Motor neuron (in vitro differentiated cells): ENCODE measurements around the gene RTRAF. TPM values are rescaled to one million over a fixed set of nuclear protein-coding genes. Genes with fewer than 3 reads are reported as not detected.

Source experiments
- ATAC-seq, 8 experiments: fragments of 200-7000 bp; cut with Tn5 transposase; replicated peaks in 6 of 8; 2 replicates each; pipeline ENCODE4 v1.8.0; 2021; ENCODE audit warnings: mild to moderate bottlenecking in 8 of 8, moderate library complexity in 8 of 8
- H3K27ac ChIP-seq, 2 donors: fragments of 250-450 bp; sonication (Bioruptor Pico); 2 replicates each; pipeline ENCODE4 v1.9.0; 2021; ENCODE audit warnings: antibody characterized with exemption in 2 of 2, mild to moderate bottlenecking in 2 of 2, moderate library complexity in 1 of 2
- H3K4me1 ChIP-seq, 2 donors: fragments of 250-450 bp; sonication (Bioruptor Pico); replicated peaks in 1 of 2; 2 replicates each; pipeline ENCODE4 v1.6.1; 2021; ENCODE audit warnings: antibody characterized with exemption in 2 of 2, mild to moderate bottlenecking in 2 of 2, moderate library complexity in 1 of 2
- H3K4me3 ChIP-seq, 5 donors: fragments of 250-450 bp; sonication (Bioruptor Pico); 2 replicates each; pipeline ENCODE4 v1.9.0; 2021; ENCODE audit warnings: antibody characterized with exemption in 5 of 5, mild to moderate bottlenecking in 5 of 5, moderate library complexity in 4 of 5
- WGBS, 10 experiments: fragments of 450-650 bp; shearing (Covaris generic); methylation state at CpG; one replicate each; pipeline ENCODE4 v1.0.0; 2022; 5-methylcytosine and 5-hydroxymethylcytosine counted together
- in situ Hi-C, 9 experiments: fragments of 400-800 bp; cut with MboI; loops; one replicate each; pipeline ENCODE4 v1.15.0; 2021; ENCODE audit warnings: low sequenced_read_pairs in 9 of 9, low pct_unique_long_range_greater_than_20kb in 2 of 9; ENCODE audit not compliant: unreplicated experiment in 9 of 9
- total RNA-seq, 8 experiments: library from RNA; unstranded; fragments of 300-600 nt; gene quantifications; 2 replicates each; pipeline versions ENCODE4 v1.2.3 to v1.2.4, GENCODE V29; 2022

RTRAF gene
- 100 to 1,000 TPM; 154 to 268 (median 214) TPM for total RNA-seq

DNA sequence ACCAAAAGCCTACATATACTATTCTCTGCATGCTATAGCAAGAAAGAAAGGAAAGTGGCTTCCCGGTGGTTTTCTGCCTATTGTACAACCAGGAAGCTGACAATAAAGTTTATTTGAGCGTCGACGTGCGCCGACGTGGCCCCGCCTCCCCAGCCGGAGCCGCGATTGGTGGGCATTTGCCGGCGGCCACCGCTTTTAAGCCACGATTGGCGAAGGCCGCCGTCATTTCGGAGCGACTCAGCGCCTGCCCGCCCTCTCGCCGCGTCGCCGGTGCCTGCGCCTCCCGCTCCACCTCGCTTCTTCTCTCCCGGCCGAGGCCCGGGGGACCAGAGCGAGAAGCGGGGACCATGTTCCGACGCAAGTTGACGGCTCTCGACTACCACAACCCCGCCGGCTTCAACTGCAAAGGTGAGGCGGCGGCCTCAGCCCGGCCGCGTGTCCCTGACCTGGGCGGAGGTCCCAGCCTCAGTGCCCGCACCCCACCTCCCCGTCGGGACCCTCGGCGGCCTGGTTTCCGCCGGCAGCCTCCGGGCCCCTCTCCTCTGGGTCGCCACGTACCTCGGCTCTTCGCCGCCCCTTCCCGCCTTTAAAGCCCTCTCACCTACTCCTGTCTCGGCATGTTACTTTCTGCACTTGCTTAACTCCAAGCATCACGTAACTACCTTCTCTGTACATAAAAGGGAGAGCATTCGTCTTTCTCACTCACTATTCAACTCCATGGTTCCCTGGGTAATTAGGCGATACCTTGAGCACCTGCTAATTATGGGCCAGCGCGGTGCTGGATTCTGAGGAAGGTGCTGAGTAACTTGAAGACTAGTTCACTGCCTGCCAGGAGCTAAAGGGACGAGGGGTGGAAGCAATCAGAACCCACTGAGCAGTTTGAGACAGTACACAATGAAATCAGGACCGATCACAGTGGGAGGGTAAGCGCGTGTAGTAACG, at the start of gene RTRAF:
Gene RTRAF (plus strand): TSS at position 254 of the 942 bp plus-strand sequence. CDS start 94 bp downstream, at position 348.
- H3K4me1 ChIP-seq = peaks cover 0 to 18% of the 10 kb centered on the region in 2 donors
- in situ Hi-C loops = loop anchor here in 5 of 9 experiments (25.0 kb wide), 1 partner anchor 702 kb away; no protein-coding TSS in a partner anchor
- H3K27ac ChIP-seq = peak within 1 kb of the TSS; percentile 90 to 91
- WGBS, 10 experiments = 0 to 5% (median 0%) methylated on average over 1 to 32 of the region's 72 CpGs; no CpG with 5 or more reads in 1 of the 10 experiments
- peak; percentile 97 to 99 (median 97) for ATAC-seq
- H3K4me3 ChIP-seq = peak within 1 kb of the TSS; percentile 78 to 97 (median 85)

GRCh38 chr14:51939755-51940301, 49.5 kb upstream of the RTRAF start:
- WGBS, 10 experiments = 73 to 100% (median 96%) methylated on average over 3 to 10 of the region's 10 CpGs; no CpG with 5 or more reads in 3 of the 10 experiments
- no peak overlapping the region for H3K4me3 ChIP-seq
- H3K4me1 ChIP-seq = peaks cover 4 to 24% of the 10 kb centered on the region in 2 donors
- in situ Hi-C loops = no loop called here
- H3K27ac ChIP-seq = no peak overlapping the region
- no peak for ATAC-seq

DNA sequence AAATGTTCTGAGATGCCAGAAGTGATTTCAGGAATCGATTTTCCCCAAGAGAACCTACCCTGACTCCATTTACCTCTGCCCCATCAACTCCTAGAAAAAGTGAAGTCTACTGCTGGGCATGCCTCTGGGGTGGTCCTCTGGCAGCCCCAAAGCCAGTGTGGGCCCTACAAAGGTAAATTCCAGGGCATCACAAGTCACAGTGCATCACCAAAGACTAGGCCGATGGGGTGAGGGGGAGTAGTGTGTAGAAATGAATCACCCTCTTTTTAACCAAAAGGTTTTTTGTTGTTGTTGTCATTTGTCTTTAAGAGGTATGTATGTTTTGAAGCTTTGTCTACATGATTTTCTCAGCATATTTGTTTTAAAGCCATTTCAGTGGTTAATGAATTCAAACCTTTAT, 46.4 kb upstream of the RTRAF start:
- no peak overlapping the region for H3K4me3 ChIP-seq
- H3K4me1 ChIP-seq = peaks cover 4 to 21% of the 10 kb centered on the region in 2 donors
- H3K27ac ChIP-seq = no peak overlapping the region
- 17 to 100% (median 93%) methylated on average over 1 to 2 of the region's 2 CpGs; no CpG with 5 or more reads in 3 of the 10 experiments for WGBS, 10 experiments
- in situ Hi-C loops = no loop called here
- ATAC-seq = no peak

- WGBS, 10 experiments = 0 to 100% (median 80%) methylated on average over 1 to 2 of the region's 2 CpGs; no CpG with 5 or more reads in 2 of the 10 experiments
- Histone ChIP-seq H3K27ac (no peak overlapping the region), H3K4me1 (no peaks in the 10 kb centered on the region), H3K4me3 (no peak overlapping the region)
- in situ Hi-C loops = no loop called here
- no peak for ATAC-seq
Measured at GRCh38 chr14:51950007-51950406, 39.3 kb upstream of the RTRAF start.

DNA sequence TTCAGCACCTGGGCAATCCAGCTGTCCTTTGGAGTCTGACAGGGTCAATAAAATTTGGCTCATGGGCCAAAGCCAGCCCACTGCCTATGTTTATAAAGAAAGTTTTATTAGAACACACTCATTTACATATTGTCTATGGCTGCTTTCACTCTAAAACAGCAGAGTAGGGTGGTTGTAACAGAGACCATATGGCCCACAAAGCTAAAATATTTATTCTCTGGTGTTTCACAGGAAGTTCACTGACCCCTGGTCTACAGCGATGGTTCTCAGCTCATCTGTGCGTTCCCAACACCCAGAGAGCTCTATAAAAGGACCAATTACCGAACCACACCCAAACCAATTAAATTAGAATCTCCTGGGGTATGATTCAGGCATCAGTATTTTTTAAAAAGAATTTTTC, 37.7 kb upstream of the RTRAF start:
- Histone ChIP-seq H3K4me3 (no peak overlapping the region), H3K27ac (no peak overlapping the region), H3K4me1 (no peaks in the 10 kb centered on the region)
- 63 to 100% (median 78%) methylated on average over 1 to 3 of the region's 3 CpGs; no CpG with 5 or more reads in 1 of the 10 experiments for WGBS, 10 experiments
- no peak for ATAC-seq
- in situ Hi-C loops = no loop called here

GRCh38 chr14:51954031-51954430, 35.3 kb upstream of the RTRAF start:
- H3K27ac ChIP-seq = no peak overlapping the region

GRCh38 chr14:51954657-51955056, 34.7 kb upstream of the RTRAF start:
- WGBS, 10 experiments = 83 to 100% (median 97%) methylated on average over 1 to 3 of the region's 3 CpGs; no CpG with 5 or more reads in 3 of the 10 experiments
- ATAC-seq = no peak
- H3K27ac ChIP-seq = no peak overlapping the region
- no peaks in the 10 kb centered on the region for H3K4me1 ChIP-seq
- in situ Hi-C loops = no loop called here
- H3K4me3 ChIP-seq = no peak overlapping the region

More at GRCh38 chr14:51954031-51954430, 35.3 kb upstream of the RTRAF start:
- Histone ChIP-seq H3K4me1 (no peaks in the 10 kb centered on the region), H3K4me3 (no peak overlapping the region)
- in situ Hi-C loops = no loop called here
- ATAC-seq = no peak
- 60 to 100% (median 81%) methylated on average over 1 to 2 of the region's 2 CpGs; no CpG with 5 or more reads in 2 of the 10 experiments for WGBS, 10 experiments

DNA sequence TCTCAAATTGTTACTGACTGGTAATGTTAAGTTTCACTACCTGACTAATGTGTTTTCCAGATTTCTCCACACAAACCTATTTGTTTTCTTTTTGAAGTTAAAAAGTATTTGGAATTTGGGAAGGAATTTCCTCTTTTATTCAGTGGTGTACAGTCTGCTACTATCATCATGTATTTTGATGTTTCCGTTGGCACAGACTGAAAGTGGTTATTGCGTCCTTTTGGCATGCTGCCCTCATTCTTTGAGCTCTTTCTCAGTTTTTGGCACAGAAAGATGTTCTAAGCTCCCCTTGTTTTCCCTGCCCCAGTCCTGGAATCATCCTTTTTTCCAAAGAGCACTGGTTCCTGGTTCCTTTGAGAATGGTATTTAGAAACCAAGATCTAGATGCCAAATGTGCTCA, 31.4 kb upstream of the RTRAF start:
- Histone ChIP-seq H3K4me1 (no peaks in the 10 kb centered on the region), H3K4me3 (no peak overlapping the region), H3K27ac (no peak overlapping the region)
- no peak for ATAC-seq
- in situ Hi-C loops = no loop called here
- WGBS, 10 experiments = 58 to 100% (median 91%) methylated on average over 1 to 2 of the region's 2 CpGs; no CpG with 5 or more reads in 2 of the 10 experiments

GRCh38 chr14:51959928-51960327, 29.4 kb upstream of the RTRAF start:
- in situ Hi-C loops = no loop called here
- WGBS, 10 experiments = 53 to 100% (median 83%) methylated on average over 1 of the region's 1 CpG; no CpG with 5 or more reads in 2 of the 10 experiments
- H3K4me3 ChIP-seq = no peak overlapping the region
- ATAC-seq = no peak
- peaks cover 5 to 8% of the 10 kb centered on the region in 2 donors for H3K4me1 ChIP-seq
- no peak overlapping the region for H3K27ac ChIP-seq

DNA sequence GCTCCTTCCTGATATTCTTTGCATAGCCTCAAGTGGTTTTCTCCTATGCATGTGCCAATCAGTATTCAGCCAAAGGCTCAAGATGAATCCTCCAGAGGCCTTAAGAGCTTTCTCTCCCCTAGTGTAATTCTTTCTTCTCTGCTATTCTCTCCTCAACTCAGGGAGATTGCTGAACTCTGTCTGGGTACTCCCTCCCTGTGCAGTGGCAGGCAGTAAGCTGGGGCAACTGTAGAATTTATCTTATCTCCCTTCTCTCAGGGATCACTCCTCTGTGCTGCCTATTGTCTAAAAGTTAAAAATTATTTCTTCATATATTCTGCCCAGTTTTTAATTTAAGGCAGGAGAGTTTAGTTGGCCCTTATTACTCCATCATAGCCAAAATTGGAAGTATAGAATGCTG, 28.5 kb upstream of the RTRAF start:
- Histone ChIP-seq H3K4me3 (no peak overlapping the region), H3K27ac (no peak overlapping the region), H3K4me1 (peaks cover 5 to 8% of the 10 kb centered on the region in 2 donors)
- in situ Hi-C loops = no loop called here
- no peak for ATAC-seq

DNA sequence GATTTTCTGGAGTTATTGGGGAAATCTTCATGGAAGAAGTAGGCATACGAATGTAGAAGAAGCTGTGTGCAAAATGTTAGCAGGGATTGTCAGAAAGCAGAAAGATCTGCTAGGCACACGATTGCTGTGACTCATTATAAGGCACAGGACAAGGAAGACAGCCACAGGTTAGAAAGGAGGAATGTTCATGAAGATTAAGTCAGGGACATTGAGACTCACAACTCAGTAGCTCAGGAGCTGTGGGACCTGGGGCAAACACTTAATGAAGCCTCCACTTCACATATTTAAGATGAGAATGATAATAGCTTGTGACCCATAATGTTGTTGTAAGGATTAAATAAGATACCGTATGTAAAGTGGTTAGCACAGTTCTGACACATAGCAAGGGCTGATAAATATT, 26.6 kb upstream of the RTRAF start:
- ATAC-seq = peak in 3 of 8 experiments; percentile 25 to 52 (median 33)
- Histone ChIP-seq H3K27ac (no peak overlapping the region), H3K4me3 (no peak overlapping the region), H3K4me1 (peaks cover 5 to 8% of the 10 kb centered on the region in 2 donors)
- in situ Hi-C loops = no loop called here
- 13 to 92% (median 65%) methylated on average over 1 to 2 of the region's 3 CpGs; no CpG with 5 or more reads in 2 of the 10 experiments for WGBS, 10 experiments

GRCh38 chr14:51963286-51963685, 26.1 kb upstream of the RTRAF start:
- ATAC-seq = peak in 7 of 8 experiments; percentile 40 to 87 (median 53)
- in situ Hi-C loops = no loop called here
- WGBS, 10 experiments = 10 to 74% (median 51%) methylated on average over 3 to 4 of the region's 4 CpGs; no CpG with 5 or more reads in 2 of the 10 experiments
- no peak overlapping the region for H3K4me3 ChIP-seq
- H3K4me1 ChIP-seq = peaks cover 5 to 8% of the 10 kb centered on the region in 2 donors
- H3K27ac ChIP-seq = no peak overlapping the region

DNA sequence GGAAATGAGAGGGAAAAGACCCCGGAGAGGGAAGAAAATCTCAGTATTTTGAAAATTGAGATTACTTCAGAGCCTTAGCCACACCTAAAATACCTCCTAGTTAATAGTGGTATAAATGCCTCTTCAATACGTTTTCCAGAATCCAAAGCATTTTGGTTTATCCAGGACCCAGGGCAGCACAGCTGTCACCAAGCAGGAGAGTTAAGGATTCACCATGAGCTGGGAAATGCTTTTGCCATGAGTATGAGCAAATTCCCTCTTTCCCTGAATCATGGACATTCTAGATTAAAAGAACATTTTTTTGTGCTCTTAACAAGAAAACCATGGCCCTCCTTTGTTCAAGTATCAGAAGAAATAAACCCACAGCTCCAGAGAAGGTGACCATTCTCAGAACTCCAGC, 21.8 kb upstream of the RTRAF start:
- H3K4me3 ChIP-seq = no peak overlapping the region
- H3K27ac ChIP-seq = no peak overlapping the region
- WGBS, 10 experiments = 40 to 92% (median 81%) methylated on average over 1 to 2 of the region's 2 CpGs; no CpG with 5 or more reads in 2 of the 10 experiments
- H3K4me1 ChIP-seq = peaks cover 5 to 8% of the 10 kb centered on the region in 2 donors
- ATAC-seq = no peak
- in situ Hi-C loops = no loop called here
